ENCODE measurements around the gene CYS1.
"Not testable (repeated sequence)": the region's sequence is repeated elsewhere in the genome, so short reads cannot be mapped to it uniquely, and the experiment has no call there.

The CYS1 gene

DNA sequence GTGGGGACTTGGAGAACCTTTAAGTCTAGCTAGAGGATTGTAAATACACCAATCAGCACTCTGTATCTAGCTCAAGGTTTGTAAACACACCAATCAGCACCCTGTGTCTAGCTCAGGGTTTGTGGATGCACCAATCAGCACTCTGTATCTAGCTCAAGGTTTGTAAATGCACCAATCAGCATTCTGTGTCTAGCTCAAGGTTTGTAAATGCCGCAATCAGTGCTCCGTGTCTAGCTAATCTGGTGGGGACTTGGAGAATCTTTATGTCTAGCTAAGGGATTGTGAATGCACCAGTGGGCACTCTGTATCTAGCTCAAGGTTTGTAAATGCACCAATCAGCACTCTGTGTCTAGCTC, 11.7 kb upstream of the CYS1 start:
- not testable (repeated sequence) for DNase-seq (ENCODE audit: low spot score)

DNA sequence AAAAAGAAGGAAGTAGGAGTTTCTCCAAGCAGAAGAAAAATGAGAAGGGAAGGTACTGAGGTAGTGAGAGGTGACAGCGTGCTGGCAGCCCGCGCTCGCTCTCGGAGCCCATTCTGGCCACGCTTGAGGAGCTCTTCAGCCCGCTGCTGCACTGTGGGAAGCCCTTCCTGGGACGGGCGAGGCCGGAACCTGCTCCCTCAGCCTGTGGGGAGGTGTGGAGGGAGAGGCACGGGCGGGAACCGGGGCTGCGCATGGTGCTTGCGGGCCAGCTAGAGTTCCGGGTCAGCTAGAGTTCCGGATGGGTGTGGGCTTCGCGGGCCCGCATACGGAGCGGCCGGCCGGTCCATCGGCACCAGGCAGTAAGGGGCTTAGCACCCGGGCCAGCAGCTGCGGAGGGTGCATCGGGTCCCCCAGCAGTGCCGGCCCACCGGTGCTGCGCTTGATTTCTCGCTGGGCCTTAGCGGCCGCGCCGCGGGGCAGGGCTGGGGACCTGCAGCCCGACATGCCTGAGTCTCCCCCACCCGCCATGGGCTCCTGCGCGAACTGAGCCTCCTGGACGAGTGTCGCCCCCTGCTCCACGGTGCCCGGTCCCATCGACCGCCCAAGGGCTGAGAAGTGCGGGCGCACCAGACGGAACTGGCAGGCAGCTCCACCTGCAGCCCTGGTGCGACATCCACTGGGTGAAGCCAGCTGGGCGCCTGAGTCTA, 11.1 kb upstream of the CYS1 start:
- DNase-seq (ENCODE audit: low spot score): no peak

DNA sequence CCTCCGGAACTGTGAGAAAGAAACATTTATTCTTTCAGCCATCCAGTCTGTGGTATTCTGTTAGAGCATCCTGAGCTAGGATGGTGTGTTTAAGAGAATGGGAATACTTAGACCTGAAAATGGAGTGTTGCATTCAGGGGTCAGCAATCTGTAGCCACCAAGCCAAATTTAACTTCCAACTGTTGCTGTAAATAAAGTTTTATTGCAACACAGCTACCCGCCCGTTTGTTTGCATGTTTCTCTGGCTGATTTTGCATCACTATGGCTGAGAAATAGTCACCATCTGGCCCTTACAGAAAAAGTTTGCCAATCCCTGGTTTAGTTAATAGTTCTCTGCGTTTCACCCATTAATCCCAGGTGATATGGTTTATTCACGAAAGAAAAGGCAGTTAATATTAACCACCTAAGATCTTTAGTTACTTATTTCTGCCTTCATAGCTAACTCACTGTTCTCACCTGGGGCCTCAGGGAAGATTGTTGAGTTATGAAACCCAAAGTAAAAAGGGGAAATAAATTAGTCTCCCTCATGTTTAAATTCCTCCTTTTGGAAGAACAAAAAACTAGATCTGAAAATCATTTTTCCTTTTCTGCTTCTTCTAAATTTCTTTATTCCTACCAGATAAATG, 9.5 kb upstream of the CYS1 start:
- DNase-seq (ENCODE audit: low spot score): no peak

DNA sequence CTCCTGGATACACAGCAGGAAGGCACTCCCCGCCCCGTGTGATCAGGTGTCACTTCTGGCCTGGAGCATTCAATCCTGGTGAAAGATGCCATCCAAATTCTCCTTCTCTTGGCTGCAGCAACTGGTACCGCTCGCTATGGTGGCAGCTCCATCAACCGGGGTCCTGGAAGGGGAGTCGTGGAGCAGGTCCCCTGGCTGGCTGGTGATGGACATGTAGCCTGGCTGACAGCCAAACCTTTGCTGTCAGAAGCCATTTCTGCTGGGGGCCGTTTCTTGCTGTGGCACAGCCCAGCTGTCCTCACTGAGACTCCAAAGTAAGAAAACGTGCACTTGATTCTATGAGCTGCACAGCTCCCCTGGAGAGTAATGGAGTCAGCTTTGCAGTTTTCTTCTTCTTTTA, 7.1 kb upstream of the CYS1 start:
- DNase-seq (ENCODE audit: low spot score): no peak

DNA sequence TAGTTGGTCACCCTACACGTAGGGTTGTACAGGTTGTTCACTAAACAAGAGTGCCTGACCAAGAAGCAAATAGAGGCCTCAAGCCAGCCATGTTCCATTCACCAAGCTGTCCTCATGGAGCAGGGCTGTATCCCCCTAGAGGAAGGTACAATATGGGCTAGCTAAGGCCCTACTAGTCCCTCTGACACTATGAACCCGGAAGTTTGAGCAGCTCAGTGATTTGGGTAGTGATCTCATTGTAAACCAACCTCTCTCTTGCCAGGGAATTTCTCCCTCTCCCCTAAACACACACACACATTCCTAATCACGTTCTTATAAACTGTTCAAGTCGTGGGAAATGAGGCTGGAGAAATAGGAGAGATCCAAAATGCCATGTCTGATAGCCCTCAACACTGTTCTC, 6.7 kb upstream of the CYS1 start:
- no peak for DNase-seq (ENCODE audit: low spot score)

DNA sequence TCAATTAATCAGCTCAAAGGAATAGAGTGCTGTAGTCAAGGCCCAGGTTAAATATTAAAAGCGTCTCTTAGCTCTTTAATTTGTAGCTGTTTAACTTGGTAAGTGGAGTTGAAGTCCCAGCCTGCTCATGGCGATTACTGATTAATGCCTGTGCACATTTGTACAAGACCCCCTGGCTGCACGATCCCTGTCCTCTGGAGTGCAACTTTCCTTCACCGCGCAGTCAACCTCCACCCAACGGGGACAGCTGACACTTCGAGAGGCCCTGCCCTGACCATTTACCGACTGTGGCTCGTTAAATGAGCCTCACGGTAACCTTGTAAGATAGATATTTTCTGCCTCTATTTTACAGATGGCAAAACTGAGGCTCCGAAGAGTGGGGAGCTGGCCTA, 5.5 kb upstream of the CYS1 start:
- no peak for DNase-seq (ENCODE audit: low spot score)

DNA sequence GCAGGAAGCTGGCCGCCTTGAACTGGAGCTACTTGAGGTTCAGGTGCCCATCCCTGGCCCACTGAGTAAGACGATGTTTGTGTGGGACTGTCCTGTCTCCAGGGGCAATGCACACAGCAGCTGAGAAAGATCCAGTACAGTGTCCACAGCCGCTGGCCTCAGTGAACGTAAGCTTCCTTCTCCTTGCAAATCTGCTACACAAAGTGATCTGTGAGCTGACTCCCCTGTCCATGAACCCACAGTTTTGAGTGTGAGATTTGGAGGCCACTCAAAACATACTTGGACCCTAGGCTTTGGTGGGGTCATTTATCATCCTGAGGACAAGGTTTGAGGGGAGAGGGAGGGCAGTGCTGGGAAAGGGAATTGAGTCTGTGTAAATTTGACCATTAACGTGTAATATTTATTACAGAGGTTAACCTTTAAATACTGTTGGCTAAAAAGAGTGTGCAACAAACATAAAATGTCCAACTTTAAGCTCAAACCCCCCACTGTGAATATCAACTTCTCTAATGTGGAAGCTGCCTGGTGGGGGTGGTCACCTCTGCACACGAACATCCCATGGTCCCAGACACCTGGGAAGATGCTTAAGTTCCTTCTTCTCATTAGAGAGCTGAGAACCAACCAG, 4.9 kb upstream of the CYS1 start:
- DNase-seq (ENCODE audit: low spot score): no peak

DNA sequence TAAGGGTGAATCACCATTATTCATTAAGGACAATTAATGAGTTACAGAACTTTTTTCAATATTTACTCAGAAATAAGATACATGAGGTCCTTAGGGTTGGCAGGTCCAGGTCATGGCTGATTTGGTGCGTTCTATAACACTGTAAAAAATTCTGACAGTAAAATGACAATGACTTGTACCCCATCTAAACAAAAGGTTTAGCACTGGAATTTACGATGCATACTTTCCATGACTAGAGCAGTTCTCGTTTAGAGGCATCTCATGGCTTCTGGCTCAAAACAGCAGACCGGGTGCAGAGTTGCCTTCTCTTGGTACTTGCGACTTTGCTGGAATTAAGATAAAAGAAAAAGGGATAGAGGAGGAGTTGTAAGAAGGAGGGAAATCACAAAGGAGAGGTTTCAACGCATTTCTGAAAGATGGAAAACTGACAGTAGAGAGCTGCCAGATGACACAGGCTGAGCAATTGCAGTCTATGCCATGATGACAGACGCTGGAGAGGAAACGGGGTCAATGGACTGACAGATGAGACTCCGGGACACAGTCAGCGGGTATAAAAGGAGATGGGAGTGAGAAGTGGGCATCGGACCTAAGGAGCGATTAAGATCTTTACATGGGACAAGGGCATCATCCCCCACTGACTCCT, 4.1 kb upstream of the CYS1 start:
- no peak for DNase-seq (ENCODE audit: low spot score)

DNA sequence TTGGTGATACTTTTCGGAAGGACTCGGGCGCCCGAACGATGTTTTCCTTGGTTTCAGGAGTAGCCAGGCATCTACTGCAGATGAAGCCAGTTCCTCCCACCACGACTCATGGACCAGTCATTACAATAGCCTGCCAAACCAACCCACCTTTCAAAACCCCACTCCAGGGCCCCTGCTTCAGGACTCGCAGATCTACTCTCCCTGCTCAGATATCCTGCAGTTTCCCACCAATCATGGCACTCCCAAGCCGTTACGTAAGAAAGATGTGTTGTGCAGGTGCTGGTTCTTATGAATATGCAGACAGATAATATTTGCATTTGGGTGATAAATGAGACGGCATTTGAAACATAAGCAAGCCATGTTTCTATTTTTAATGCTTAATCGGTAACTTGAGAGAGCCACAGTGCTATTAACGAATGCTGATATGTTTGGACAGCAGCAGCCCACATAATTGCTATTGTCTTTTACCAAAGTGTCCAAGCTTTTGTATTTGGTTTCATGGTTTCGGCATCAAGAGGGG, 3.5 kb upstream of the CYS1 start:
- no peak for DNase-seq (ENCODE audit: low spot score)

DNA sequence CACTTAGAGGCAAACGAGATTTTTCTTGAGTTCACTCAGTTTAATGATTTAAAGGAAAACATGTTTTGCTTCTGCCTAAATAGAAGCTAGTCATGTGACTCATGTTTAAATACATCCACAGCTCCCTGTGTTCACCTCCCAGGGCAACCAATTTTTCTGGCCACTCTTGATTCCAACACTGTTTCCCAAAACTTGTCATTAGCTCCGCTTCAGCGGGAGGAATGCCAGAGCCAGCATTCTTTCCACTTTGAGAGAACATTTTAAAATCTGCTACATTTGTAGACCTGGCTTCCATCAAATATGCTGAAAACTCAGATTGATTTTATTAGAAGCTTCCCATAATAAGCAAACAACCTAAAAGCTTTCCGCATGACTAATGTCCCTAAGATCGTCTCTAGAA, 2.8 kb upstream of the CYS1 start:
- DNase-seq (ENCODE audit: low spot score): no peak

DNA sequence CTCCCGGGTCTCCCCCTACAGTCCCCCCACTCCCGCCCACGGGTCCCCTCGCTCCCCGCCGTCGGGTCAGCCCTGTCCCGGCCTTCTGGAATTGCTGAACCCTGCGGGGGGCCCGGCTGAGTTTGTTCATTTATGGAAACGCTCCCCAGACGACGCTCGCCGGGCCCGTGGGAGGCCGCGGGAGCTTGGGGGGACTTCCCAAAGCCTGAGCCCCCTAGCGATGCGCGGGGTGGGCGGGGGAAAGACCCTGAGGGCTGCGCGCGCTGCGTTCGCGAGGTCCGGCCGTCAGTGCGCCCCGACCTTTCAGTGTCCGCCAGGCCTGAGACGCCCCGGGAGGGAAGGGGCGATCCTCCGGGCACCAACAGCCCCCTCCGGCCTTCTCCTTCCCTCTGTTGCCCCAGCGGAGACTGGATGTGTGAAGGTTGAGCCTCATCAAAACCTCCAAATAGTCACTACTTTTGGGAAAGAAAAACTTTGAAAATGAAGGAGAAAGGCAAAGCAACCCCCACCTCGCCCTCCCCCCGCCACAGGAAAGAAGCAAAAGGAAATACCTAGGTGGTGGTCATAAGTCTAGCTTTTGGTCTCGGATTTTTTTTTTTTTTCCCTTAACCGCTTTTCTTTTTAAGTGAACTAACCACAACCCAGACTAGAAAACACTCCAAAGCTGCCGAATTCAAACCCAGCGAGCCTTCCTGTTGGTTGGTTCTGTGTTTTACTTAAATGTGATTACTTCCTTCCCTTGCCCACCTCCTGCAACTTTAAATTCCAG, 509 bp upstream of the CYS1 start:
- DNase-seq (ENCODE audit: low spot score): peak; percentile 24

DNA sequence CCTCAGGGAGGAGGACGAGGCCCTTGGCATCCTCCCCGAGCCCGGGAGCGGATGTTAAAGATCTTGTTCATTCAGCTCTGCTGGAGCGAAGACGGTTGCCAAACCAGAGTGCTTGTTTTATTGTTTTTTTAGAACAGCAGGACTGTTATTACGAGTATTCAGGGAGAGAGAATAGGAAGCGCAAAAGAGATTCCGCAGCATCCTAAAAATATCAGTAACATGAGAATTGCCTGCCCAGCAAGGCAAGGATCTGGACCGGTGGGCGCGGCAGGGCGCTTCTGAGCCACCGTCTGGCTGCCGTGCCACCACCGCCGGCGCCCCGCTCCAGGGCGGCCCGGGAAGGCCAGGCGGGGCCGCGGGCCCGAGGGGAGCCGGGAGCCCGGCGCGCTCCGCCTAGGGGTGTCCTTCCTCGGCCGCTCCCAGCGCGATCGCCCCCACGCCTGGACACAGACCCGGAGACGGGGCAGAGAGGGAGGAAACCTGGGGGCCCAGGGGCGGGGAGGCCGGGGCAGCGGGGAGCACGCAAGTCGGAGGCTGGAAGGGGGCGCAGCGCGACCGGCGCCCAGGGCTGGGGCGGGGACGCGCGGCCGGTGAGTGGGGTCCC, 843 bp downstream of the CYS1 start:
- no peak for DNase-seq (ENCODE audit: low spot score)

DNA sequence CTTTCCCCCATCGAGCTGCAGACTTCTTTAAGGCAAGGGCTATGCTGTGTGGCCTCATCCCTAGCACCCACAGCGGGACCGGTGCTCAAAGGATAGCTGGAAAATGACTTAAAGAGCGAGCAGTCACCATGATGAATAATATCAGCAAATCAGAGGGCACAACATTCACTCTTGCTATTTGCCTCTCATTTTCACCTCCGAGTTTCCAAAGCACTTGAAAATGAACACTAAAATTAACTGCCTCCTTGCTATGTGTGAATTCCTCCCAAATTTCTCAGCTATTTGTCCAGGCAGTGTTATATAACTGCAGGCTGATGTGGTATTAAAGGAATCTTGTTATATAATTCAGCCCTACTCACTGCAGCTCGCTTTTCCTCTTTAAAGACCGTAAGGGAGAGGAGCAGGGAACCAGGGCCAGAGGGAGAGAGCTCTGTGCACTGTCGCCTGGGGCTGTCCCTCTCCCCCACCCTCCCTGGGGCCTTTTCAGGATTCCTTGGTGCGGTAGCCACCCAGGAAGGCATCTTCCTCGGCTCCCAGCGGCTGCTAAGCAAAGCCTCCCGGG, 1.4 kb downstream of the CYS1 start:
- DNase-seq (ENCODE audit: low spot score): no peak

DNA sequence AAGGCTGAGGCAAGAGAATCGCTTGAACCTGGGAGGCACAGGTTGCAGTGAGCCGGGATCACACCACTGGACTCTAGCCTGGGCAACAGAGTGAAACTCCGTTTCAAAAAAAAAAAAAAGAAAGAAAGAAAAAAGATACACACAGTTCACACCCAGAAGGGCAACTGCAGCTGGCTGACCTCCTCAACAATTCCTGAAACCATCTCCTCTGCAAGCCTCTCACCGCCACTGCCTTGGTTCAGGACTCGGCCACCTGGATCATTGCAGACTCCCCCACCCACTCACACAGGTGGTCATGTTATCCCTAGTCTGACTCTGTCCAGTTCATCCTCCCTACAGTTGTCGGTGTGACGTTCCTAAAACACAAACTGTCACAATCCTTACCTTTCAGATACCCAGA, 2.2 kb downstream of the CYS1 start:
- DNase-seq (ENCODE audit: low spot score): no peak

DNA sequence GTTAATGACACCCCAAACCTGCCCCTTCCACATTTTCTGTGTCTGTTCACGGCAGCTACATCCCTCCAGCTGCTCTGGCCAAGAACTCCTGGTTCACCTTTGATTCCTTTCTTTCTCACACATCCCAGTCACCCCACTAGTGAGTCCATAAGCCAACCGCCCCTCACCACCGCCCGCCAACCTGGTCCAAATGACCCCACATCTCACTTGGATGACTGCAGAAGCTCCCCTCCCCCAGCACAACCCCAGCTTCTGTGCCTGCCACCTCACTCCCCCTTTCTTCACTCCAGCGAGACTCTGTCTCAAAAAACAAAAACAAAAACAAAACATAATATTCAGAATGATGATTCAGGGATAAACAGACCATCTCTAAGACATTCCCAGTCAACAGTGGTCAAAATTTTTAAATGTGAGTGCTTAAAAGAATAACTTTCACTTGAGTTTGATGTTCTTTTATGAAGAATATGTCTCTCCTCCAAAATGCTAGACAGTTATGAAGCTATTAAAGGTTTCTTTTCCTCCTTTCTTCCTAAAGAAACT, 3.2 kb downstream of the CYS1 start:
- no peak for DNase-seq (ENCODE audit: low spot score)

DNA sequence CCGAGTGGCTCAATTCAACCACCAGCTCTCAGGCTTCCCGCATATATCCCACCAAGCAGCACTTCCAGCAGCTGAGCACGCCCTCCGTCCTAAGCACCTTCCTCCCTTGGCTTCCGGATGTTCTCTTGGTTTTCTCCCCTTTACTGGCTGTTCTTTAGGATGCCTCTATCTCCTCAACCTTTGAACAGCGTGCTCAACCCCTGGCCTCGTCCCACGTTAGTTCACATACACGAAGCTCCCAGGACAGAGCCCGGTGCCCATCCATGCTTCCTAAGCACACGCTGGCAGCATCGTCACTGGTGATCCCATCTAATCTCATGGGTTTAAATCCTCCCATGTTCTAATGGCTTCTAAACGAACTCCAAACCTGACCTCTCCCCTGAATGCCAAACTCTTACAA, 3.7 kb downstream of the CYS1 start:
- DNase-seq (ENCODE audit: low spot score): no peak

DNA sequence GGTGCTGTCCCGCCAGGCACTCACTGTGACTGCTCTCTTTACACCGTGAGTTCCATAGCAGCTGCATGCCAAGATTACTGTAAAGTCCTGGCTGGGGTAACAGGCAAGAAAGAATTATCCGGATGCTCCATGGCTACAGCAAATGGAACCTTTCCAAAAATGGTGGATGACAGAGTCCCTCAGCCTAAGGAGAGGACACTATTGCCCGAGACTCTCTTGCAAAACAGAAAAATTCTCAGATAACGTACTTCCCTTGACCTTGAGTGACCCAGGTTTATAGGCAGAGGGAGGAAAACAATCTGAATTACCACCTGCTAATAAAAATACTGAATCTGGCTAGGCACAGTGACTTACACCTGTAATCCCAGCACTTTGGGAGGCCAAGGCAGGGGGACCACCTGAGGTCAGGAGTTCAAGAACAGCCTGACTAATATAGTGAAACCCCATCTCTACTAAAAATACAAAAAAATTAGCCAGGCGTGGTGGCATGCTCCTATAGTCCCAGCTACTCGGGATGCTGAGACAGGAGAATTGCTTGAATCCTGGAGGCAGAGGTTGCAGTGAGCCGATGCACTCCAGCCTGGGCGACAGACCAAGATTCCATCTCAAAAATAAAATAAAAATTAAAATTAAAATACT, 4.5 kb downstream of the CYS1 start:
- DNase-seq (ENCODE audit: low spot score): no peak

DNA sequence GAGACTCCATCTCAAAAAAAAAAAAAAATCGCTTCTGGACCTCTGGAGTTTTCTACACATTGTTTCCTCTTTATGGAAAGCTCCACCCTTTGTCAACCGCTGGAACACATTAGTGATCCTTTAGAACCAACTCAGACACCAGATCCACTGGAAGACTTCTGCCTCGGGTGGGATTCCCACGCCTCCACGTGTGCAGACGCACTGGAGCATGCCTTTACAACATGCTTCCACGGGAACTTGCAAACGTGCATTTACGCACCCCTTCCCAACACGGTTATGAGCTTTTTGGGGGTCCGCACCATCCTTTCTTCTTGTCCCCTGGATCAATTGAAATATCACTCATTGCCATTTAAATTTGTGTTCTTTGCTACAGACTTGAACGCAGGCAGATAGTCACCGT, 5.1 kb downstream of the CYS1 start:
- no peak for DNase-seq (ENCODE audit: low spot score)

DNA sequence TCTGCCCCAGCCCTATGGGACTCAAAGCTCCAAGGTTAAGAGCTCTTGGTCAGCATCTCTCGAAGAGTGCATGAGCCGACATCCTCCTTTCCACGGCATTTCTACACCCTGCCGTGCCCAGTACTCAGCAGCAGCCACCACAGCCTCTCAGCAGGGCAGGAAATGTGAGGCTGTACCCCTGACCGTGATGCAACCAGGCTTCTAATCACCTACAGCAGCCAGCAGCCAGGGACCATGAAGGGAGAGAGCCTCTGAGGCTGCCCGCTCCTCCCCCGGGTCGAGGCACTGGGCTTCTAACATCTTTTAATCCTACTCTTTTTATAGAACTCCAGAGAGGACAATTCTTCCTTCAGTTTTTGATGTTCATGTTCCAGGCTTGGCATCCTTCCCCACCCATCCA, 6.5 kb downstream of the CYS1 start:
- DNase-seq (ENCODE audit: low spot score): no peak

DNA sequence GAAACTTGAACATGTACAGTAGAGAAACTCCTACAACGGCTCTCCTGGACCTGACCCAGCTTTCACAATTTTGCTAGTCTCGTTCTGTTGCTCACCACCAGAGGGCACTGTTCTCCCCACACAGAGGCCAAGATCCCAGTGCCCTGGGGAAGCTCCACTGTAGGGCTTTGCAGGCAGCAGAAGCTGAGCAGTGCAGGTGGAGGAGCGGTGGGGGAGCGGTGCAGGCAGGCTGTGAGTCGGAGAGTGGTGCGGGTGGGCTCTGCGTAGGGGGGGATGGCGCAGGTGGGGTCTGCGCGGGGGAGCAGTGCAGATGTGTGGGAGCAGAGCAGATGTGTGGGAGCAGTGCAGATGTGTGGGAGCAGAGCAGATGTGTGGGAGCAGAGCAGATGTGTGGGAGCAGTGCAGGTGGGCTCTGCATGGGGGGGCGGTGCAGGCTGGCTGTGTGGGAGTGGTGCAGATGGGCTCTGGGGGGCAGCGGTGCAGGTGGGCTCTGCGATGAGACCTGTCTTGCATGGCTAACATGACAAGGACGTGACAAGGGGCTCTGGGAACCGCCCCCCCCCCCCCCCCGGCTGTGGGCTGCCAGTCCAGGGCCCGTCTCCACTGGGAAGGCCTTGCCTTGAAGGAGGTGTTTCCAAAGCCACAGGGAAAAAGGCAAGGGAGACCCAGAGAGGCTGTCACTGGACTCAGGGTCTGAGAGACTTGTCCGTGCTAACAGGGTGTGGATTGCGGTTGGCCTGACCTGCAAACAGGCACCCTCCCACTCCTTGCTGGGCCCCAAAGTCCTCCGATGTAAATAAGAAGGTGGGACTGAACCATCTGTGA, 7.3 kb downstream of the CYS1 start:
- peak; percentile 87 for DNase-seq (ENCODE audit: low spot score)
